Effector CD8-positive, alpha-beta T cell (primary cell): Measurements from ENCODE around the gene PTPN18.
"Not testable (repeated sequence)": the region's sequence is repeated elsewhere in the genome, so short reads cannot be mapped to it uniquely, and the experiment has no call there.

Source experiments
- DNase-seq: peaks from one replicate; lab custom pipeline; 2025; lab: John Stamatoyannopoulos, UW

The PTPN18 gene

DNA sequence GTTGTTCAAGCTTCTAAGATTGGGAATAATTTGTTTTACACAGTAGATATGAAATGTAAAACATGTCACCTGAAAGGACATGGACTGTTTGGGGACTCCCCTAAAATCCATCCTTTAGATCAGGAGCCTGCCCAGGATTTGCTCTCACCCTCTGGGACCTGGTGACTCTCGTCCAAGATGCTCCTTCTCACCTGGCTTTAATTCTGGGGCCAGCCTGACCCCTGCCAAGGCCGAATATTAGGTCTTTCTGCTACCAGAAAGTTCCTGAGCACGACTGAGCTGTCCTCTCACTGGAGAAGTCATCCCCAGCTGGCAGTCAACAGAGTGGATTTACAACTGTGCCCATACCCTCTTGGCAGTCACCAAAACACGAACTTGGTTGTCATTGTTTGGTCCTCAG, 25.3 kb downstream of the PTPN18 start:
- DNase-seq, result no peak

- DNase-seq, result no peak
These were observed 25.8 kb downstream of the PTPN18 start for GRCh38 chr2:130381619-130382018.

DNA sequence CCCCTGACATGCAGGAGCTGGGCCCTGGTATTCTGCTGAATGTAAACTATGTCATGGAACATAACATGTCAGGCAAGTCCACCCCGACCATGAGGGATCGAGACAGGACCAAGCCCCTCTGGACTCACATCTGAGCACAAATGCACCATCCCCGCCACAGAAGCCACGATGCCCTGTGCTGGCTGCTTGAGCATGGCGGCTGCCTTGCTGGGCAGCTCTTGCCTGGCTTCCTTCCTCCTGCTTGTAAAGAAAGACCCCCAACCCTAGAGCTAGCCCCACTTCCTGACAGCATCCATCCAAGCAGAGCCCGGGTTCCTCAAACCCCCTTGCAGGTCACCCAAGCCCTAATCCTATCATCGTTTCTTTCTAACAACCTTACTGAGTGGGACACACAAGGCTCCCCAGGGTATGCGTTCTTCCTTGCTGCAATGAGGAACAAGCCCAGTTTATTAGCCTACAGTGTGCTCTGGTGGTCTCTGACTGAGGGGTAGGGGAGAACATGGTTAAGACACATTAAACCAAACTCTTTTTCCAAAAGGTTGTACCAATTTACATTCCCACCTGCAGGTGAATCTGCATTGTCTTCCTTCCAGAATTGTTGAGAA, 26.6 kb downstream of the PTPN18 start:
- DNase-seq, result no peak

DNA sequence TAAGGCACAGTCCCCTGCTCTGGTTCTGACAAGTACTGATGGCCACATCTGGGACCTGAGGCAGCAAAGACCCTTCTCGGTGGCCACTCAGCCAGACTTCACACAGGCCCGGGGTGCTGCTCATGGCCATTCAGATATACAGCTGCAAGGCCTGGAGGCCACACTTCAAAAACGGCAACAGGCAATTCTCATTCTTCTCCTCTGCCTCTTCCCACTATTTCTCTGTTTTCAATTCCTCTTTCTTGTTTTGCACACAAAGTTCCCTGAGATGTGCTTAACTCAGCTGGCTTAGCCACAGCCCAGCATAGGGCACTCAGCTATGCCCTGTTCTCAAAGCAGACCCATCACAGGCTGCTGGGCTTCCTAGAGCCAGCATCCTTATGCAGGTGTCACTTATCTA, 29.9 kb downstream of the PTPN18 start:
- no peak for DNase-seq

DNA sequence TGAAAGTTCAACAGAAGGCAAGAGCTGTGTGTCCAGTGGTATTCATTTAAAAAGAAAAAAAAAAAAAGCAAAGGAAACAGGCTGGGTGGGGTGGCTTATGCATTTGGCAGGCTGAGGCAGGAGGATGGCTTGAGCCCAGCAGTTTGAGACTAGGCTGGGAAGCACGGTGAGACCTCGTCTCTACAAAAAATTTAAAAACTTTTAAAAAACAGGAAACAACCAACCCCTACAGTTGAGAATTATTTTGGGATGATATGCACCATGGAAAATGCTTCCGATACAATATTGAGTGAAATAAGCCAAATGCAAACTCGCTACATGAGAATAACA, 31.2 kb downstream of the PTPN18 start:
- no peak for DNase-seq

DNA sequence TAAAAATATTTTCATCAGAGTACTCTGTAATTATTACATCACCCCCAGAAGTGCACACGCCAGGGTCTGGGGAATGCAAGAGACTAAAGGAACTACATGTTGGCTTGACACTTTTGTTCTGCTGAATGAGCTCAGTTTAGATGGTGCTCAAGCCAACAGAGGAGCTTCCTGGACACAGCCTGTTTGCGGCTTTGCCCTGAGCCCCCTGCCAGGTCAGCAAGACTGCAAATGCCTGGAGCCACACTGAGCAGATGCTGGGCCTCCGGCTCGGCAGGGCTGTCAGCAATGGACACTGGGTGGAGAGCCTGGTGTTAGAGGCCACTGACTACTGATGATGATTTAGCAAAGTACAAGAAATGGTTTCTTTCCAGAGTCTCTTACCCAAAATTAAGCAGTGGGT, 31.9 kb downstream of the PTPN18 start:
- DNase-seq, result no peak

DNA sequence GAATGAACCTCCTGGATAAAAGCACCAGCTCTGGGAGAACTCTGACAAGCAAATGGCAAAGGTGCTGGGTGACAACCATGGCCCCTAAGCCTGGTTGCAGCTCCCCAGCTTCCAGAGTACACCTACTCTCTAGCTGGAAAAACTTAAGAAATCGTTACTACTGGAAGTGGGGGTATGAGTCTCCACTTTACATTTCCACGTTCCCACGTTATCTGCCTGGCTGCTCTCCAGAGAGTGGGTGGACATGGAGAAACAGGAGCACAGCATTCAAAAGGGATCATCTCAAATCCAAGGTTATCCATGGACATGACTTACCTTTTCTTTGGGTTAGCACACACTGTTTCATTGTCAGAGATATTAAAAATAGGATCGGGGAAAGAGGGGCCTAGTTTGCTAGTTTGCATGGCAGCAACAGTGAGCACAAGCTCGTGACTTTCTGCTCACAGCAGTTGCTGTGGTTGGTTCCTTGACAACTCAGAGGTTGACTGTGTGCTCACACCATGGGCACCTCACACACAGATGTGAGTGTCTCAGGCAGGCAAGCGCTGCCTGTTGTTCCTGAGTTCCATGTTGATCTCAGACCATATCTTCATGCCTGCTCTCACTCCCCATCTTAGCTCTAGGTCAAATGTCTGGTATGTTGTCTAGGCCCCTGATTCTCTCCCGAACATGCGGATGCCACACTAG, 32.5 kb downstream of the PTPN18 start:
- DNase-seq, result no peak

GRCh38 chr2:130389358-130389757, 33.5 kb downstream of the PTPN18 start:
- DNase-seq, result no peak

GRCh38 chr2:130389783-130390182, 33.9 kb downstream of the PTPN18 start:
- DNase-seq, result no peak

- no peak for DNase-seq
These were observed 34.7 kb downstream of the PTPN18 start for GRCh38 chr2:130390460-130391057.

DNA sequence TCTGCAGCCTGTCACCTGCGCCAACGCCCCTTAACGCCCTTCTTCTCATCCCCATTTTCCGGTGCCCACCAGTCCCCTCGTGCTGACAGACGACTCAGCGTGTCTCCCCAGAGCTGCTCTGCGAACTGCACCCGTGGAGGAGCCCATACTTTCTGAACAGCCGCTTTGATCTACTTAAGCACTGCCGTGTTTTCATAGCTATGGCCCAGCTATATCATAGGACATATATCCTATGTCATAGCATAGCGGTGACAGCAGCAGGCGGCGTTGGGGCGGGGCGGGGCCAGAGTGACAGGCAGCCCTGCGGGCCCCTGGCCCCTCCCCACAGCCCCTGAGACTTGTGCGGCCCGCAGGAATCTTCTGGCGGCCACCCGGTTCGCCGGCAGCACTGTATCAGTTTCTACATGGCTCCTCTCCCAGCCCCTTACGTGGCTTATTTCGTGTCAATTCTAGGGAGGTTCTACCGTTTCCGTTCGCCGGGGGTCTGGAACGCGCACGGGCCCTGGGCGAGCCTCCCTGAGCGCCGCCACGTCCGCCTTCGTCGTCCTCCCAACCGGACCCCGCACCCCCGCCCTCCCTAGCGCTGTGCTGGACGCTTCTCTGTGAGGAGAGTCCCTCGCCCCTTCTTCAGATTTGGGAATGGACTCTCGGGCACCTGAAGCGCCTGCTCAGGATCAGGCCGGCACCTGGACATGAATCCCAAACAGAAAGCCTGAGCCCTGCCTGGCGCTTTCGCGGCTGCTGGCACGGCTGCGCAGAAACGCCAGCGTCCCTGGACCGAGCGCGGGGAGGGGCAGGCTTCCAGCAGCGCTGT, 35.4 kb downstream of the PTPN18 start:
- peak; percentile 29 for DNase-seq

DNA sequence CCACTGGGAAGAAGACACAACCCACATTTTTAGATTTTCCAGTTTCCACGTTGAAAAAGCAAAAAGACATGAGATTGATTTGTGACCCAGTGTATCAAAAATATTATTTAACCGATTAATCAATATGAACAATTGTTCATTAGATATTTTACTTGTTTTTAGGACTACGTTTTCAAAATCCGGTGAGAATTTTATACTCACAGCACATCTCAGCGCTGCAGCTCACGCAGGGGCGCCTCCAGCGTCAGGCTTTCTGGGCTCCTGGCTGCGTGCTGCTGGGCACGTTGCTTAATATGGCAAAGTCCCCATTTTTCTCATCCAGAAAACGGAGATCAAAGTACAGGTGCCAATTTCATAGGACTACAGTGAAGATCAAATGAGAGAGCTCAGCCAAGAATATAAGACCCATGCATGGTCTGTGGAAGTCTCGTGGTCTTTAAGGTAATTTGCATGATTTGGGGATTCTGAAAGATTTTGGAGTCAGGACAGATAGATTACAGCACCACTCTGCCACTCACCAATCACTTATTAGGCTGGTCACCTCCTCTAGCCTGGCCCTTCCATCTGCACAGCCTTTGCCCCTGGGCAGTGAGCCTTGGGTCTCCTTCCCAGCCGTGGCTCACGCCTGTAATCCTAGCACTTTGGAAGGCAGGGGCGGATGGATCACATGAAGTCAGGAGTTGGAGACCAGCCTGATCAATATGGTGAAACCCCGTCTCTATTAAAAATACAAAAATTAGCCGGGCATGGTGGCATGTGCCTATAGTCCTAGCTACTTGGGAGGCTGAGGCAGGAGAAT, 36.2 kb downstream of the PTPN18 start:
- no peak for DNase-seq

GRCh38 chr2:130393318-130393910, 37.6 kb downstream of the PTPN18 start:
- DNase-seq, result no peak

DNA sequence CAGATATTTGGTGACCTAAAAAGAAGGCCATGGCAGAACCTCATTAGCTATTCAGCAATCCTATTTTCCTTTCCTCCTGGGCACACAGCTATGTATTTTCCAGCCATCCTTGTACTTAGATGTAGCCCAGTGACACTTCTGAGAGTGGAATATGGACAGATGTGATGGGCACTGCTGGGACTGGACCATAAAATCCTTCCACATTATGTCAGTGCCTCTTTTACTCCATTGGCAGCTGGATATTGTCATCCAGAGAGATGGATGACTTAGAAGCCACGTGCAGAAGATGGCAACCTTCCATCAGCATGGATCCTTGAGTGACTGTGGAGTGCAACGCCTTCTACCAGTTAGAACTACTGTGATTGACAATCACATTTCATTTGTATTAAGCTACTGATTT, 50.4 kb downstream of the PTPN18 start:
- DNase-seq, result not testable (repeated sequence)

- not testable (repeated sequence) for DNase-seq
These were observed 60.8 kb downstream of the PTPN18 start for GRCh38 chr2:130416693-130417092.

DNA sequence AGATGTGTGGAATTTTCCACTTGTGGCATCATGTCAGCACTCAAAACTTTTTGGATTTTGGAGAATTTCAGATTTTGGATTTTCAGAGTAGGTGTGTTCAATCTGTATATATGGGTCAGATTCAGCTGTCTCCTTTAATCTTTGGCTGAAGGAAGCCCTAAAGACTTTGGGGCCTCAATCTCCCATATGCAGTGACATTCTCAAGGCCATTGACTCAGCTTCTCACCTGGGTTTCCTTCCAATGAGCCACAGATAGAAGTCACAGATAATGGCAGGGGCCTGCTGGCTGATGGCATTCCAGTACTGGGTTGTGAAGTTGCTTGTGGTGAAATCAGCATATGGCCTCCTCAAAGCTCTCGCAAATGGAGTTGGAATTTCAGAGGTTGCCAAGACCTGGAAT, 63.0 kb downstream of the PTPN18 start:
- DNase-seq, result not testable (repeated sequence)
